K562 (cell line): ENCODE data around the gene FTO. TPM values are rescaled to one million over a fixed set of nuclear protein-coding genes. Genes with fewer than 3 reads are reported as not detected.

Source experiments
- ATAC-seq: fragments of 200-7000 bp; cut with Tn5 transposase; 3 replicates; pipeline ENCODE4 v1.9.1; 2020; ENCODE audit warnings: moderate library complexity
- BruUV-seq: library from RNA; stranded (reverse); fragments of 400-500 nt; replicated peaks from 2 replicates; lab custom pipeline; 2021; lab: Mats Ljungman, UMichigan
- CTCF ChIA-PET: fragments of 300-600 bp; formaldehyde crosslinking; extraction: SDS; loops from one replicate; lab custom pipeline; 2021; ENCODE audit warnings: low intra/inter-chr PET ratio; lab: Yijun Ruan, JAX
- POLR2A ChIA-PET: fragments of 300-600, 350-650 bp; sonication (Branson Sonifier 250); formaldehyde crosslinking; extraction: SDS; loops from one replicate; lab custom pipeline; 2021; ENCODE audit warnings: antibody characterized with exemption, inconsistent platforms; lab: Yijun Ruan, JAX
- DNase-seq, 4 experiments: peaks; one replicate each; pipeline versions ENCODE4 v3.0.0 to v3.0.0-alpha.2; 2011 to 2018; ENCODE audit warnings: low spot score in 3 of 4, mixed read lengths in 3 of 4; ENCODE audit errors: extremely low read depth in 1 of 4
- FAIRE-seq: peaks from 2 replicates; lab custom pipeline; 2011; peaks lifted over from hg19 to GRCh38; lab: Jason Lieb, UNC
- H2AFZ ChIP-seq: 2 replicates; pipeline ENCODE4 v1.6.0; 2011; ENCODE audit warnings: low read depth, low read length, control low read depth, inconsistent platforms
- H3K27ac ChIP-seq: fragments of 200-600 bp; 3 replicates; pipeline ENCODE4 v1.8.0; 2011; ENCODE audit warnings: low read depth, mild to moderate bottlenecking, control low read depth, inconsistent platforms, low read length, moderate library complexity, mixed read lengths; ENCODE audit errors: extremely low read depth
- H3K27me3 ChIP-seq, 2 experiments: fragments of 300-600 bp in 1 of 2; 2 replicates in 1 of 2; 3 replicates in 1 of 2; pipeline versions ENCODE4 v1.6.0 to v1.8.0; 2011; ENCODE audit warnings: inconsistent platforms in 2 of 2, low read length in 2 of 2, mild to moderate bottlenecking in 1 of 2, mixed read lengths in 1 of 2, moderate library complexity in 1 of 2; ENCODE audit not compliant: control insufficient read depth in 2 of 2, insufficient read depth in 2 of 2
- H3K36me3 ChIP-seq: fragments of 300-600 bp; 3 replicates; pipeline ENCODE4 v1.8.0; 2011; ENCODE audit warnings: mild to moderate bottlenecking, low read length, inconsistent platforms; ENCODE audit not compliant: control insufficient read depth, insufficient read depth
- H3K4me1 ChIP-seq, 2 experiments: fragments of 200-600 bp in 1 of 2; replicated peaks in 1 of 2; 2 replicates in 1 of 2; 3 replicates in 1 of 2; pipeline versions ENCODE4 v1.5.1 to v1.8.0; 2011; ENCODE audit warnings: inconsistent platforms in 2 of 2, low read length in 2 of 2, mild to moderate bottlenecking in 1 of 2, mixed read lengths in 1 of 2, moderate library complexity in 1 of 2; ENCODE audit not compliant: control insufficient read depth in 2 of 2, insufficient read depth in 2 of 2
- H3K4me2 ChIP-seq: 2 replicates; pipeline ENCODE4 v1.6.1; 2011; ENCODE audit warnings: low read length, control low read depth, inconsistent platforms, mixed read lengths; ENCODE audit not compliant: insufficient read depth
- H3K4me3 ChIP-seq: fragments of 200-600 bp; sonication (generic), shearing (Covaris generic); 2 replicates; pipeline ENCODE4 v1.5.1; 2016; ENCODE audit warnings: control low read depth, inconsistent platforms
- H3K79me2 ChIP-seq: fragments of 200-600 bp; 3 replicates; pipeline ENCODE4 v1.8.0; 2011; ENCODE audit warnings: low read length, inconsistent platforms; ENCODE audit not compliant: control insufficient read depth, insufficient read depth
- H3K9ac ChIP-seq, 2 experiments: 2 replicates each; pipeline versions ENCODE4 v1.6.0 to v1.6.1; 2011; ENCODE audit warnings: low read depth in 2 of 2, low read length in 2 of 2, control low read depth in 1 of 2, inconsistent platforms in 1 of 2, mild to moderate bottlenecking in 1 of 2, mixed read lengths in 1 of 2; ENCODE audit not compliant: insufficient read depth in 1 of 2
- H3K9me1 ChIP-seq: one replicate; pipeline ENCODE4 v1.6.0; 2011; ENCODE audit warnings: inconsistent platforms, mild to moderate bottlenecking, low read length, moderate library complexity; ENCODE audit not compliant: control insufficient read depth, insufficient read depth
- H3K9me3 ChIP-seq: replicated peaks from 2 replicates; pipeline ENCODE4 v1.5.1; 2011; ENCODE audit warnings: low read depth, low read length, inconsistent platforms; ENCODE audit not compliant: control insufficient read depth, insufficient read depth
- H4K20me1 ChIP-seq: replicated peaks from 2 replicates; pipeline ENCODE4 v1.6.1; 2011; ENCODE audit warnings: low read length, inconsistent platforms, mixed read lengths; ENCODE audit not compliant: control insufficient read depth, insufficient read depth
- GTF3C2 ChIP-seq: IDR thresholded peaks from 3 replicates; pipeline ENCODE4 v1.6.1; 2011; ENCODE audit warnings: borderline replicate concordance, mild to moderate bottlenecking, moderate library complexity; ENCODE audit not compliant: insufficient read length; ENCODE audit errors: extremely low read depth
- WGBS: fragments of 100-300 bp; shearing (Covaris generic); methylation state at CpG from one replicate; pipeline ENCODE4 v1.1.6; 2016; ENCODE audit warnings: low coverage, mixed read lengths; ENCODE audit not compliant: insufficient coverage; ENCODE audit errors: missing lambda C conversion rate; 5-methylcytosine and 5-hydroxymethylcytosine counted together
- in situ Hi-C: fragments of 300-500 bp; cut with MboI; formaldehyde crosslinking; loops from 4 replicates; pipeline ENCODE4 v1.15.0; 2018; ENCODE audit warnings: inconsistent platforms, mixed read lengths
- intact Hi-C: fragments of 100-400 bp; cut with micrococcal nuclease; formaldehyde crosslinking; loops from 2 replicates; pipeline ENCODE4 v1.14.2; 2022
- polyA plus RNA-seq, 8 experiments: library from polyadenylated mRNA; depleted of rRNA in 4 of 8; stranded (reverse) in 5 of 8; unstranded in 3 of 8; fragments of >200 nt; fragmentation: Nextera tagmentation in 2 of 8; fragmentation: Illumina TruSeq in 1 of 8; extraction: Ambion mirVana in 2 of 8; extraction: Trizol in 1 of 8; gene quantifications; 2 replicates each; pipeline versions ENCODE4 v1.2.1 to v1.2.3, GENCODE V29; 2011 to 2014; ENCODE audit warnings: inconsistent platforms in 1 of 8, missing spikeins in 1 of 8
- total RNA-seq, 7 experiments: library from RNA; depleted of rRNA in 6 of 7; stranded (reverse); fragments of >200 nt in 6 of 7; fragmentation: Illumina TruSeq in 2 of 7; extraction: Trizol in 2 of 7; gene quantifications; 2 replicates each; pipeline versions ENCODE4 v1.2.1 to v1.2.3, GENCODE V29; 2011 to 2021; ENCODE audit warnings: low replicate concordance in 1 of 7

FTO gene
- total and polyA plus RNA-seq, 9 of the 15 experiments (the other 6 are each of a cell fraction or from before 2014, with no cell fraction given), result 11.3 to 27.7 (median 25.5) TPM

GRCh38 chr16:54067322-54068065, 363.5 kb downstream of the FTO start:
- H3K27me3 ChIP-seq, result peaks cover 0 to 4% of the 10 kb centered on the region in 2 experiments; a peak in 1 of 5 replicates
- 2% methylated on average over 8 of the region's 8 CpGs for WGBS
- no peaks in the 10 kb centered on the region for H4K20me1 ChIP-seq
- H3K36me3 ChIP-seq, result no peaks in the 10 kb centered on the region
- intact Hi-C loops, result no loop called here
- H3K9ac ChIP-seq, result no peak overlapping the region
- ChIA-PET CTCF (no interaction called here), POLR2A (no interaction called here)
- H3K27ac ChIP-seq, result no peak overlapping the region
- H3K4me2 ChIP-seq, result no peak overlapping the region
- no peaks in the 10 kb centered on the region for H3K9me3 ChIP-seq
- no peak overlapping the region for H3K4me3 ChIP-seq
- TF ChIP-seq GTF3C2, result no peak
- DNase-seq (no peak), FAIRE-seq (no peak), ATAC-seq (no peak)
- H3K4me1 ChIP-seq, result no peaks in the 10 kb centered on the region
- in situ Hi-C loops, result no loop called here
- no peaks in the 10 kb centered on the region for H3K79me2 ChIP-seq
- no TSS peak for BruUV-seq
- H3K9me1 ChIP-seq, result no peaks in the 10 kb centered on the region
- no peak overlapping the region for H2AFZ ChIP-seq
